ENCODE results near the gene ATF7.

DNA sequence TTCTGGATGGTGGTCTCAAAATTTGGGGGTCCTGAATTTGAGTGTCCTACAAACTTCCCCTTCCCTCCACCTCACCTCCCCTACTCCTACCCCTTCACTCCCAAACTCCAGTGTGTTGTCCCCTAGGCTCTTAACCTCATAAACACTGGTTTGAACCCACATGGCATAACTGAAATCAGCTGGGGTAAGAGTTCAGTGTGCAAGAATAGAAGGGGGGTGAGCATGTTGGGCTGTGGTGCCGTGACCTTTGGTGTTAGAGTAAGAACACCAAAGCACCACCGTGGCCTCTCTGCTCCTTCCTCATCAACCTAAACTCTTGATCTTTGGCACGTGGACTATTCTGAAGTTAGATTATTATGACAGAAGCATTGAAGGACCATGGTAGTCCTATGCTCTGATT, 163.2 kb downstream of the ATF7 start:
- no peak for TF ChIP-seq CTCF (conservative IDR thresholded peaks at IDR 0.05; ENCODE audit: low read depth, low read length)
- TF ChIP-seq RCOR1 (IDR thresholded peaks at IDR 0.05; ENCODE audit: insufficient replicate concordance, low read length) = no peak
- TF ChIP-seq MAFK (IDR thresholded peaks at IDR 0.05; ENCODE audit: low read depth, low read length) = no peak
- no peak for TF ChIP-seq RFX5 (IDR thresholded peaks at IDR 0.05; ENCODE audit: low read depth, low read length)
- no peak for TF ChIP-seq POLR2A (IDR thresholded peaks at IDR 0.05; ENCODE audit: low read depth, low read length)
- no peak for TF ChIP-seq BHLHE40 (IDR thresholded peaks at IDR 0.05; ENCODE audit: low read depth, low read length)
- no peak for TF ChIP-seq MAZ (IDR thresholded peaks at IDR 0.05; ENCODE audit: borderline replicate concordance, low read depth, low read length)
- no peak for TF ChIP-seq CHD1 (IDR thresholded peaks at IDR 0.05; ENCODE audit: low read depth, low read length)

Measured in IMR-90 (cell line).